Forelimb muscle (tissue), 1 donor: Measurements from ENCODE around the gene LYRM1. TPM values are rescaled to one million over a fixed set of nuclear protein-coding genes. Genes with fewer than 3 reads are reported as not detected.

Source experiments
- polyA plus RNA-seq: library from polyadenylated mRNA; unstranded; fragments of 120-200 nt; gene quantifications from one replicate; pipeline ENCODE4 v1.2.1, GENCODE V29; 2013; ENCODE audit not compliant: insufficient read length

LYRM1 gene
- polyA plus RNA-seq, 1 donor: 17.8 TPM

Other genes with a start within 250 kb of the LYRM1 start
- 0.13 TPM for gene ACSM1, start 203.1 kb upstream of the LYRM1 start, polyA plus RNA-seq
- 28.7 TPM for gene THUMPD1, start 159.0 kb upstream of the LYRM1 start, polyA plus RNA-seq
- gene ACSM3, start 136.8 kb upstream of the LYRM1 start, polyA plus RNA-seq: 2.9 TPM
- gene ERI2, start 94.3 kb upstream of the LYRM1 start, polyA plus RNA-seq: 17.2 TPM
- gene REXO5, start 94.2 kb upstream of the LYRM1 start, polyA plus RNA-seq: 5.7 TPM
- 4.7 TPM for gene DCUN1D3, start 413 bp upstream of the LYRM1 start, polyA plus RNA-seq